ENCODE measurements around the gene HIP1R.
"Not testable (repeated sequence)": the region's sequence is repeated elsewhere in the genome, so short reads cannot be mapped to it uniquely, and the experiment has no call there.

HIP1R gene

DNA sequence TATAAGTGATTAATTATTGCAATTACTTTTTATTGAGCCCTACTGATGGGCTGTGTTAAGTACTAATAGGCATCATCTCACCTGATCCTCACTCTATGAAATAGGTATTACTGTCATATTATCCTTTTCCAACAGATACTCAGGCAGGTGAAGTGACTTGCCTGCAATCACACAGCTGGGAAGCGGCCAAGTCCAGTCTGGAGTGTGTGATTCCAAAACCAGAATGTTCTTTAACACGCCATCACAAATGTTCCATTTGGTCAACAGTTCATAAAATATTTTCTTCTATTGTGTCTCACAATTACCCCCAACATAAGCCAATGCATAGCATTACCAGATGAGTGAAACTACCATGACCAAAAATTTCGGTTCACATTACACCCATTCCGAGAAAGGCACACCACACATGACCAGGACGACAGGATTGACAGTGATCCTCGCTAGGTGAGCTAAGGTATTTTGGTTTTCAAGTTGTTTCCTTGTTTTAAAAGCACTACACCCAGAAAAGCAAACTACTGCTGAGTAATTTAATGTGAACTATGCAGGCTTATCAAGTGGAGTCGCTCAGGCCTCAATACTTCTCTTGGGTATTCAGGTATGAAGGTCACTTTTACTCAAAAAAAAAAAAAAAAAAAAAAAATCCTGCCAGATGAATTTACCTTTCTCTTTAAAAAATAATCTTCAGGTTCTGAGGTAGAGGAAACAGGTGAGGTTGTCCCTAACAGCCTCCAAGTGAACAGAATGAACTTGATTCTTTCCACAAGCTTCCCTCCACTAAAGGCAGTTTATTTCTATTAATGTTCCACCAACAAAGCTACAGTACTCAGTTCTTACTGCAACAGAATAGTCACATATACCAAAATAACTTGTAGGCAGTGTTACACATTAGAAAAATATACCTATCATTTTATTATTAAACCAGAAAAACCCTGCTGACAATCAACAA is 58.2 kb downstream of the HIP1R start:
- DNase-seq (ENCODE audit: low spot score) = no peak

DNA sequence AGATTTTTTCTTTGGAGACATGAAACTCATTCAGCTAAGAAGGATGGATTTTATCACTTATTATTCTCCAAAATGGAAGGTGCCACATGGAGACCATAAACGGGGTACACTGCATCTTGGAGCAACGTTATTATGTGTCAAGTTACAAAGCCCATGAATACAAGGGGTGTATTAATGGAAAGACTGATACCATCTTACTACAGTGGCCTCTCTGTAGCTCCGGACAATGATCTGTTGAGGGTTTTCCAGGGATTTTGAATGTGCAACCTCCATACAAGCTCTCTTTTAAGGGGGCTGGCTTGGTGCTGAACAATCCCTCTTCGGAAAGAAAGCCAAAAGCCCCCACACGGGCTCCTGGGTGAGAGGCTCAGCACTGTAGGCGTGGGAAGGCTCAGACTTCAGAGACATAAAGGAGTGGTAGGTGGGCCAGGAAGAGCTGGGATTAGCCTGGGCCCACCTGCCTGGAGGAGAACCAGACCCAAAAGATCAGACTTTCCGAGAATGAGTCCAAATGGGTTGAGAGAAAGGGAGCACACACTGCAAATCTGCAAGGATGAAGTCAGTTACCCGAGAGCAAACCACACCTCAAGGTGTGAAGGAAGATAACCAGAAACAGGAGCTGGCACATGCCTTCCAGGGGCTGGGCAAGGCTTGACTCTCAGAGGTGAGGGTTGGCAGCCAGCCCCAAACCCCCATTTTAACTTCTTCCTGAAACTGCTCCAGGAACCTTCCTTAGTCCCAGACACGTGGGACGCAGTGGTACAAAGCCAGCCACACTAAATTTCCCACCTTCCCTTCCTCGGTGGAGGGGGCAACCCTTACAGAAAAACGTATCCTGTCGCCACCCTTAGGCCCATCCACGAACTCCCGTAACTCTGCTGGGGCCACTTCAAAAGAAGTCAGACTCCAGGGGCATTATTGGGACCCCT is 59.2 kb downstream of the HIP1R start:
- DNase-seq (ENCODE audit: low spot score) = no peak

DNA sequence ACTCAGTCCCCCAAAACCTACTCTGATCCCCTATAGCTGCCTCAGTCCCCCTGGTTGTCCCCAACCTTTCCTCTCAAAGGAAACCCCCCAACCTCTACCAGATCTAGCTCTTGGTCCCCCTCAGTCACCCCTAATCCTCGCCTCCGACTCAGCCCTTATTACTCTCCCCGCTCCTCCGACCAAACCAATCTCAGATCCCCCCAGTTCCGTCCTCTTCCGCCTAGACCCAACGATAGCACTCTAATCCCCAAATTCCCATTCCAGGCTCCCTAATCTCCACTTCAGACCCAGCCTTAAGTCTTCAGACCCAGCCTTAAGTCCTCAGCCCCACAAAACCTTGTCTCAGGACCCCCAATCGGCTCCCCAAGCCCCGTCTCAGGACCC is 60.1 kb downstream of the HIP1R start:
- no peak for DNase-seq (ENCODE audit: low spot score)

DNA sequence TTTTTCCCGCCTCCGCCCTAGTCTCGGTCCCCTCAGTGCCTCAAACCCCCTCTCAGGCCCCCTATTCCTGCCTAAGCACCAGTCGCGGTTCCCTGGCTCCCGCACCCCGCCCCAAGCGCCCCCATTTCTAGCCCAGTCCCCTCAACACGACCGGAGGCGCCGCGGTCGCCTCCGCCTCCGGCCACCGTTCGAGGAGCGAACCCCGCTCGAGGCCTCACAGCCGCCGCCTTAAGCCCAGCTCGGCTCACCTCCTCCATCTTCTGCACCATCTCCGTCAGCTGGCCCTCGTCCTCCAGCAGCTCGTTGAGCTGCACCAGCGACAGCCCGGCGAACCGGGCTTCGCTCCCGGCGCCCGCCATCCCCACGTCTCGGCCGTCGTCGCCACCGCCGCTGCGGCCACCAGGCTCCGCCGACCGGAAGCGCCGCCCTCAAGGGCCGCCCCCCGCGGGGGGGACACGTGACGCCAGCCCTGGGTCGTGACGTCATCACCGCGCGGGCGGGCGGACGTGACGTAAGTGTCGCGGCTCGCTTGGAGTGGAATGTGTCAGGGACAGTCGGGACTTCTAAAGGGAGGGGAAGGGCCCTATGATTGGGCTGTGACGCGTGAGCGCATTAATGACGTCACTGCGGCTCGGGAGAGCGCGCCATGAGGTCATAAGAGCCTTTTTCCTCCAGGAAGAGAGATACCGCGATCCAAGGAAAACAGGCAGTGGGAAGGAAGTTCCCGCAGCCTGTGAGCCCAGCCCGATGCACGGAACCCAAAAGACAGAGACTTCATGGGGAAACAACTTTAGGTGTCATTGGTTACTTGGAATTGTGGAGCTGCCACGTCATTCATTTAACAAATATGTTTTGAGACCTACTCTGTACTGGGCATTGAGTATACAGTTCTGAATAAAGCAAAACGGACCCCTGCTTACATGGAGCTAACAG is 60.7 kb downstream of the HIP1R start, which contains the start of gene VPS37B:
TSS of gene VPS37B (minus strand) at position 421 of the 933 bp plus-strand sequence. CDS start at position 359, 62 bp downstream.
- DNase-seq (ENCODE audit: low spot score) = peak; percentile 84

DNA sequence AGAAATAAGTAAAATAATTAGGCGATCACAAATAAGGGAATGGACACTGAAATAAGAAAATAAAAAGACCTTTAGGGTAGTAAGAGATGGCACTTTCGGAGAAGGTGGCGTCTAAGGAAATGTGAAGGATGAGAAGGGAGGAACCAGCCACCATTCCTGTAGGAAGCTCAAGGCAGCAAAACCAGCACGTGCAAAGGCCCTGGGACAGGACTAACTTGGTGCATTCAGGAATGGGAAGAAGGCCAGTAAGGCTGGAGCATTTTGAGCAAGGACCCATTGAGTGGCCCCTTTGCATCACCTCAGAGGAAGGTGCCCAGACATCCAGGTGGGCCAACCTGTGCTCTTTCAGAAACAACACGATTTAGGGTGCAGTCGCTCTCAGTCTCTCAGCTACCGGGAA is 61.4 kb downstream of the HIP1R start:
- no peak for DNase-seq (ENCODE audit: low spot score)

DNA sequence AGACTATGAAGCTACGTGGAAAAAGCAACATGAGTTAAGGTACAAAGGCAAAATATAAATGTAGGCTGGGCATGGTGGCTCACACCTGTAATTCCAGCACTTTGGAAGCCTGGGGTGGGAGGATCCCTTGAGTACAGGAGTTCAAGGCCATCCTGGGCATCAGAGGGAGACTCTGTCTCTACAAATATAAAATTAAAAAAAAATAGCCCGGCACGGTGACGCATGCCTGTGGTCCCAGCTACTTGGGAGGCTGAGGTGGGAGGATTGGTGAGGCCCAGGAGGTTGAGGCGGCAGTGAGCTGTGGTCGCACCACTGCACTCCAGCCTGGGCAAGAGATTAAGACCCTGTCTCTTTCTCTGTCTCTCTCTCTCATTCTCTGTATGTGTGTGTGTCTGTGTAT is 64.6 kb downstream of the HIP1R start:
- DNase-seq (ENCODE audit: low spot score) = no peak

DNA sequence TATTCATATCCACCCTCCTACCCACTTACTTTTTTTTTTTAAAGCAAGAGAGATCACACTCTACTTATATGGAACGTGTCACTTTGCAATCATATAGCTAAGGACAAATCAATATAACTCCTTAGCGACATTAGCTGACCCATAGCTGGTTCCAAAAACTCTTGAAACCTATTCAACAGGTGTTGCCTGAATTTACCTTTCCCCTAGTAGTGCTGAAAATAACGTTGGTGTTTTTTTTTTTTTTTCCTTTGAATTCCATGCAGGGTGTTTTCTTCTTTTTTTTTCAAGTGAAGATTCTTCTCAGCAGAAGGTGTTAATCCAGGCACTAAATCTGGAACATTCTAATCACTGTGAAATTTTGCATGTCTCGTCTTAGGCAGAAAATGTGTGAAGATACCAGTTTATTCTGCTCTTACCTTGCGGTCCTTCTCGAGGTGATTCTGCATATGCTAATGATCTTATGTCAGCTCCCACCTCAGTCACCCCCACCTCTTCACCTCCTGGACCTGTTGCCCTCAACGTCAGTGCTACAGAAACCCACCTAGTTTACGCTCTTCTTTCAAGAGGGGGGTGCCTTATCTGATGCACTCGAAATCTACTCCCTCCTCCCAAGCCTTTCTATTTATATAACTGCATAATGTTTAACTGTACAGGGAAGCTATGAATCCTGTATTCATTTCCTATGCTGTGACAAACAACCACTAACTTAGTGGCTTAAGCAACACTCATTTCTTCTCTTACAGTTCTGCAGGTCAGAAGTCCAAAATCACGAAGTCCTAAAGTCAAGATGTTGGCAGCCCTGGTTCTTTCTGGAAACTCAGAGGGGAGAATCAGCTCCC is 67.8 kb downstream of the HIP1R start:
- no peak for DNase-seq (ENCODE audit: low spot score)

DNA sequence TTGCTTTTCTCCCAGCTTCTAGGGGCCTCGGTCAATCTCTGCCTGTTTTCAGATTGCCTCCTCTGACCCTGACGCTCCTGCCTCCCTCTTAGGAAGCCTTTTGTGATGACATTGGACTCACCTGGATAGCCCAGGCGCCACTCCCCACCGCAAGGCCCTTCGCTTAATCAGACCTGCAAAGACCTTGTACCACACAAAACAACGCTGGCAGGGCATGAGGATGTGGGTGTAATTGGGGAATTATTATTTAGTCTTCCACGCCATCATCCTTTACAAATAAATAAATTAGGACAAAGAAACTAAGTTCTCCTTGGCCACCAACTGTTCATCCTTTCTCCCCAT is 68.4 kb downstream of the HIP1R start:
- no peak for DNase-seq (ENCODE audit: low spot score)

DNA sequence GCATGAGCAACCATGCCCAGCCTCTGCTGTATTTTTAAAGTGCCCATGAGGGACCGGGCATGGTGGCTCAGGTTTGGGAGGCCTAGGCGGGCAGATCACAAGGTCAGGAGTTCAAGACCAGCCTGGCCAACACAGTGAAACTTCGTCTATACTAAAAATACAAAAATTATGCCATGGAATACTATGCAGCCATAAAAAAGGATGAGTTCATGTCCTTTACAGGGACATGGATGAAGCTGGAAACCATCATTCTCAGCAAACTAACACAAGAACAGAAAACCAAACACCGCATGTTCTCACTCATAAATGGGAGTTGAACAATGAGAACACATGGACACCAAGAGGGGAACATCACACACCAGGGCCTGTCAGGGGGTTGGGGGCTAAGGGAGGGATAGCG is 70.0 kb downstream of the HIP1R start:
- not testable (repeated sequence) for DNase-seq (ENCODE audit: low spot score)

DNA sequence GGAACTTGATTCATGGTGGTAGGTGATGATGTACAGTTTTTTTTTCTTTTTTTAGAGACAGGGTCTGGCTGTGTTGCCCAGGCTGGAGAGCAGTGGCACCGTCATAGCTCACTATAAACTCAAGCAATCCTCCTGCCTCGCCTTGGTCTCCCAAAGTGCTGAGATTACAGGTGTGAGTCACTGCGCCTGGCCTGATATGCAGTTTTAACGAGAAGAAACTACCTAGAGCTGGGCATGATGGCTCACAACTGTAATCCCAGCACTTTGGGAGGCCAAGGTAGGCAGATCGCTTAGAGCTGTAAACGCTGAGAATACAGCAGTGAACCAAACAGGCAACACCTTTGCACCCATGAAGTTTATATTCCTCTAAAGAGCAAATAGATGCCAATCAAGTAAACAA is 73.7 kb downstream of the HIP1R start:
- DNase-seq (ENCODE audit: low spot score) = no peak

DNA sequence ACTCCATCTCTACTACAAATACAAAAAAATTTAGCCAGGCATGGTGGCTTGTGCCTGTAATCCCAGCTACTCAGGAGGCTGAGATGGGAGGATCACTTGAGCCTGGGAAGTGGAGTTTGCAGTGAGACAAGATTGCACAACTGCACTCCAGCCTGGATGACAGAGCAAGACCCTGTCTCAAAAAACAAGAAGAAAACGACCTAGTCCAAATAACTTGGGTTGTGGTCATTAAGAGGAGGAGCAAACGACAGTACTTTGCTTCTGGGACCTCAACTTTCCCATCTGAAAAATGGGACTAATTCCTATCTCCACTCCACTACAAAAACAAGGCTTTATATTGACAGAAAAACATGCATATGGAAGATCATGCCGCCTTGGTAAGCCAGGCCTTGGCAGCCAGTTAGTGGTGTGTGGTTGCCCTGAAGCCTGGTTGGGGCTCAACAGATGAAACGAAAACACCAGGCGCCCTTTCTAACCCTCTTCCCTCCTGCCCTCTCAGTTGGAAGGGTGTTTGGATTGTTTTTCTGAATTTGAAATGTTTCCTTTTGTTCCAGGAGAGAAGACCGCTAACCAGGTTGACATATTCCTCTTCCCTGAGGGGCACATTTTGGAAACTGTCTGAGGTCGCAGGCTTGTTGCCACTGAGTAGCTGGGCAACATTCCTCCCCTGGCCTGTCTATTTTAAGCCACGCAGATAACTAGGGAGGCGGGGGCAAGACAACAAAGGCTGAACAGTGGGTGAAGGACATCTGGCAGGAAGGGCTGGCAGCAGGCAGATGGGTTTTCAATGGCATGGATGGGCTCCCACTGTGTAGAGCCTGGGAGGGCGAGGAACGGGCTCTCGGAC is 74.4 kb downstream of the HIP1R start:
- DNase-seq (ENCODE audit: low spot score) = no peak
